SJCRH30 (cell line): ENCODE results near the gene PCK1. TPM values are rescaled to one million over a fixed set of nuclear protein-coding genes. Genes with fewer than 3 reads are reported as not detected.
"Not testable (repeated sequence)": the region's sequence is repeated elsewhere in the genome, so short reads cannot be mapped to it uniquely, and the experiment has no call there.

Experiments
- DNase-seq, 2 experiments: peaks; one replicate each; pipeline ENCODE4 v3.0.0-alpha.2; 2015 to 2020
- H3K27ac ChIP-seq: fragments of 250-450 bp; sonication (Bioruptor Pico); 2 replicates; pipeline ENCODE4 v1.5.1; 2020; ENCODE audit warnings: mild to moderate bottlenecking, moderate library complexity
- H3K27me3 ChIP-seq: fragments of 250-450 bp; sonication (Bioruptor Pico); 2 replicates; pipeline ENCODE4 v1.5.1; 2020; ENCODE audit warnings: mild to moderate bottlenecking, moderate library complexity
- H3K36me3 ChIP-seq: fragments of 250-450 bp; sonication (Bioruptor Pico); 2 replicates; pipeline ENCODE4 v1.5.1; 2020; ENCODE audit warnings: mild to moderate bottlenecking, moderate library complexity
- H3K4me1 ChIP-seq: fragments of 250-450 bp; sonication (Bioruptor Pico); 2 replicates; pipeline ENCODE4 v1.5.1; 2020; ENCODE audit warnings: mild to moderate bottlenecking, moderate library complexity
- H3K4me3 ChIP-seq: fragments of 250-450 bp; sonication (Bioruptor Pico); 2 replicates; pipeline ENCODE4 v1.5.1; 2020; ENCODE audit warnings: mild to moderate bottlenecking, moderate library complexity
- H3K9me3 ChIP-seq: fragments of 250-450 bp; sonication (Bioruptor Pico); replicated peaks from 2 replicates; pipeline ENCODE4 v1.5.1; 2020; ENCODE audit warnings: mild to moderate bottlenecking, moderate library complexity
- total RNA-seq: library from RNA; depleted of rRNA; stranded (reverse); fragments of >200 nt; shearing (Covaris generic); gene quantifications from 2 replicates; pipeline ENCODE4 v1.2.3, GENCODE V29; 2014; rRNA removed

PCK1 gene
- total RNA-seq = 0.05 TPM in 1 of 2 replicates, not detected in the other

- no peaks in the 10 kb centered on the region for H3K9me3 ChIP-seq
- peaks cover 29% of the 10 kb centered on the region for H3K27me3 ChIP-seq
- no peak within 1 kb of the TSS for H3K4me3 ChIP-seq
- H3K27ac ChIP-seq = no peak within 1 kb of the TSS
- peaks cover 13% of the 10 kb centered on the region; the same call in 1 of the 2 replicates for H3K4me1 ChIP-seq
- H3K36me3 ChIP-seq = no peaks in the 10 kb centered on the region
- peak; percentile 55 to 69 for DNase-seq
Observed at GRCh38 chr20:57560554-57561355, at the start of gene PCK1. Gene PCK1, plus strand, starts transcription at chr20:57561110. Its CDS starts 302 bp downstream, at chr20:57561412.

- not testable (repeated sequence) for H3K9me3 ChIP-seq, H3K27ac ChIP-seq, DNase-seq, H3K27me3 ChIP-seq, H3K36me3 ChIP-seq, H3K4me3 ChIP-seq
- peaks cover 18% of the 10 kb centered on the region for H3K4me1 ChIP-seq
Observed at GRCh38 chr20:57511709-57512108, 49.2 kb upstream of the PCK1 start.

GRCh38 chr20:57512432-57512831 is 48.5 kb upstream of the PCK1 start:
- no peaks in the 10 kb centered on the region for H3K27me3 ChIP-seq

GRCh38 chr20:57513199-57513598 is 47.7 kb upstream of the PCK1 start:
- Histone ChIP-seq H3K4me3 (no peak overlapping the region), H3K36me3 (no peaks in the 10 kb centered on the region), H3K27me3 (no peaks in the 10 kb centered on the region), H3K27ac (no peak overlapping the region), H3K9me3 (no peaks in the 10 kb centered on the region), H3K4me1 (peaks cover 13% of the 10 kb centered on the region)
- no peak for DNase-seq

More at GRCh38 chr20:57512432-57512831, 48.5 kb upstream of the PCK1 start:
- Histone ChIP-seq H3K4me1 (peaks cover 12% of the 10 kb centered on the region), H3K27ac (no peak overlapping the region), H3K4me3 (no peak overlapping the region), H3K36me3 (no peaks in the 10 kb centered on the region), H3K9me3 (no peaks in the 10 kb centered on the region)
- no peak for DNase-seq

- no peak overlapping the region for H3K4me3 ChIP-seq
- H3K4me1 ChIP-seq = 0 out of 2 replicates have a peak, but pooled peaks cover 5% of the 10 kb centered on the region
- peak in 1 of 2 experiments; percentile 68 for DNase-seq
Observed at GRCh38 chr20:57514273-57514751, 46.6 kb upstream of the PCK1 start.

GRCh38 chr20:57517904-57518303 is 43.0 kb upstream of the PCK1 start:
- no peaks in the 10 kb centered on the region for H3K36me3 ChIP-seq
- no peak overlapping the region for H3K27ac ChIP-seq
- H3K4me1 ChIP-seq = 0 out of 2 replicates have a peak, but pooled peaks cover 5% of the 10 kb centered on the region
- 0 out of 2 replicates have a peak, but pooled peaks cover 4% of the 10 kb centered on the region for H3K9me3 ChIP-seq
- no peaks in the 10 kb centered on the region for H3K27me3 ChIP-seq
- no peak for DNase-seq
- no peak overlapping the region for H3K4me3 ChIP-seq

More at GRCh38 chr20:57514273-57514751, 46.6 kb upstream of the PCK1 start:
- no peaks in the 10 kb centered on the region for H3K9me3 ChIP-seq
- H3K27ac ChIP-seq = no peak overlapping the region
- no peaks in the 10 kb centered on the region for H3K27me3 ChIP-seq
- no peaks in the 10 kb centered on the region for H3K36me3 ChIP-seq

- H3K9me3 ChIP-seq = 0 out of 2 replicates have a peak, but pooled peaks cover 4% of the 10 kb centered on the region
- H3K27ac ChIP-seq = no peak overlapping the region
- DNase-seq = no peak
- no peak overlapping the region for H3K4me3 ChIP-seq
- H3K36me3 ChIP-seq = no peaks in the 10 kb centered on the region
- 0 out of 2 replicates have a peak, but pooled peaks cover 5% of the 10 kb centered on the region for H3K4me1 ChIP-seq
- H3K27me3 ChIP-seq = no peaks in the 10 kb centered on the region
Observed at GRCh38 chr20:57522380-57523140, 38.4 kb upstream of the PCK1 start.

- DNase-seq = no peak
- Histone ChIP-seq H3K36me3 (no peaks in the 10 kb centered on the region), H3K27ac (no peak overlapping the region), H3K9me3 (0 out of 2 replicates have a peak, but pooled peaks cover 4% of the 10 kb centered on the region), H3K27me3 (no peaks in the 10 kb centered on the region), H3K4me3 (no peak overlapping the region), H3K4me1 (no peaks in the 10 kb centered on the region)
Observed at GRCh38 chr20:57523782-57524181, 37.1 kb upstream of the PCK1 start.

- H3K36me3 ChIP-seq = no peaks in the 10 kb centered on the region
- H3K4me3 ChIP-seq = no peak within 1 kb of the TSS
- DNase-seq = no peak
- no peak within 1 kb of the TSS for H3K27ac ChIP-seq
- no peaks in the 10 kb centered on the region; the same call in 1 of the 2 replicates for H3K27me3 ChIP-seq
- 0 out of 2 replicates have a peak, but pooled peaks cover 4% of the 10 kb centered on the region for H3K9me3 ChIP-seq
- no peaks in the 10 kb centered on the region for H3K4me1 ChIP-seq
Observed at GRCh38 chr20:57524511-57525176, 36.3 kb upstream of the PCK1 start, which contains the start of gene CTCFL. Gene CTCFL, minus strand, starts transcription at chr20:57525140. Its CDS starts 935 bp downstream, at chr20:57524205.

GRCh38 chr20:57525328-57526086 is 35.4 kb upstream of the PCK1 start:
- Histone ChIP-seq H3K9me3 (0 out of 2 replicates have a peak, but pooled peaks cover 4% of the 10 kb centered on the region), H3K36me3 (no peaks in the 10 kb centered on the region), H3K4me1 (no peaks in the 10 kb centered on the region), H3K4me3 (no peak overlapping the region), H3K27me3 (peaks cover 2% of the 10 kb centered on the region; the same call in 1 of the 2 replicates), H3K27ac (no peak overlapping the region)
- no peak for DNase-seq

- Histone ChIP-seq H3K27me3 (peaks cover 7% of the 10 kb centered on the region), H3K9me3 (0 out of 2 replicates have a peak, but pooled peaks cover under 1% of the 10 kb centered on the region), H3K36me3 (no peaks in the 10 kb centered on the region), H3K27ac (no peak overlapping the region), H3K4me1 (no peaks in the 10 kb centered on the region), H3K4me3 (no peak overlapping the region)
- DNase-seq = peak; percentile 68 to 71
Observed at GRCh38 chr20:57526087-57526884, 34.6 kb upstream of the PCK1 start.

GRCh38 chr20:57526885-57527460 is 33.9 kb upstream of the PCK1 start:
- no peaks in the 10 kb centered on the region for H3K4me1 ChIP-seq
- no peaks in the 10 kb centered on the region for H3K36me3 ChIP-seq
- DNase-seq = no peak
- peaks cover under 1% of the 10 kb centered on the region; the same call in 1 of the 2 replicates for H3K9me3 ChIP-seq
- no peak overlapping the region for H3K27ac ChIP-seq
- H3K27me3 ChIP-seq = peaks cover 7% of the 10 kb centered on the region
- no peak overlapping the region for H3K4me3 ChIP-seq

GRCh38 chr20:57527728-57528127 is 33.2 kb upstream of the PCK1 start:
- Histone ChIP-seq H3K4me1 (no peaks in the 10 kb centered on the region), H3K27ac (no peak overlapping the region), H3K4me3 (no peak overlapping the region), H3K27me3 (peaks cover 7% of the 10 kb centered on the region), H3K36me3 (no peaks in the 10 kb centered on the region), H3K9me3 (peaks cover 5% of the 10 kb centered on the region; the same call in 1 of the 2 replicates)
- DNase-seq = no peak
